Mesendoderm (in vitro differentiated cells): ENCODE measurements around the gene TEP1.
"Not testable (repeated sequence)": the region's sequence is repeated elsewhere in the genome, so short reads cannot be mapped to it uniquely, and the experiment has no call there.

ENCODE experiments used
- DNase-seq: peaks from one replicate; pipeline ENCODE4 v3.0.0; 2013
- H2AK5ac ChIP-seq: 2 replicates; pipeline ENCODE4 v1.6.1; 2013; ENCODE audit warnings: low read length, inconsistent platforms
- H2BK120ac ChIP-seq: 2 replicates; pipeline ENCODE4 v1.6.1; 2013; ENCODE audit warnings: low read depth, mild to moderate bottlenecking, low read length, moderate library complexity, mixed read lengths
- H2BK15ac ChIP-seq: replicated peaks from 2 replicates; pipeline ENCODE4 v1.6.1; 2013; ENCODE audit warnings: low read depth, mild to moderate bottlenecking, moderate library complexity
- H2BK5ac ChIP-seq: 2 replicates; pipeline ENCODE4 v1.6.1; 2013; ENCODE audit warnings: low read length, inconsistent platforms
- H3K18ac ChIP-seq: 2 replicates; pipeline ENCODE4 v1.6.1; 2013; ENCODE audit warnings: mild to moderate bottlenecking, low read length, mixed read lengths
- H3K23ac ChIP-seq: one replicate; pipeline ENCODE4 v1.6.1; 2013; ENCODE audit warnings: low read length
- H3K27ac ChIP-seq: 2 replicates; pipeline ENCODE4 v1.5.1; 2013; ENCODE audit warnings: low read depth, mild to moderate bottlenecking, inconsistent platforms, low read length, moderate library complexity
- H3K27me3 ChIP-seq: 2 replicates; pipeline ENCODE4 v1.6.1; 2013; ENCODE audit warnings: low read length, control low read depth, mild to moderate bottlenecking, inconsistent platforms; ENCODE audit not compliant: insufficient read depth, poor library complexity
- H3K36me3 ChIP-seq: 2 replicates; pipeline ENCODE4 v1.6.1; 2013; ENCODE audit warnings: low read length, inconsistent platforms; ENCODE audit not compliant: control insufficient read depth, insufficient read depth
- H3K4ac ChIP-seq: one replicate; pipeline ENCODE4 v1.6.1; 2013; ENCODE audit warnings: low read depth, mild to moderate bottlenecking, low read length, moderate library complexity
- H3K4me1 ChIP-seq: 2 replicates; pipeline ENCODE4 v1.6.1; 2013; ENCODE audit warnings: low read depth, low read length, inconsistent platforms; ENCODE audit not compliant: control insufficient read depth
- H3K4me2 ChIP-seq: 2 replicates; pipeline ENCODE4 v1.6.1; 2013; ENCODE audit warnings: low read length
- H3K4me3 ChIP-seq: 2 replicates; pipeline ENCODE4 v1.5.1; 2013; ENCODE audit warnings: mild to moderate bottlenecking, low read length
- H3K56ac ChIP-seq: one replicate; pipeline ENCODE4 v1.6.1; 2013; ENCODE audit warnings: low read length
- H3K79me1 ChIP-seq: 2 replicates; pipeline ENCODE4 v1.6.1; 2013; ENCODE audit warnings: low read length, inconsistent platforms
- H3K79me2 ChIP-seq: 2 replicates; pipeline ENCODE4 v1.6.1; 2013; ENCODE audit warnings: mild to moderate bottlenecking, low read length; ENCODE audit not compliant: control insufficient read depth, insufficient read depth
- H3K9ac ChIP-seq: 2 replicates; pipeline ENCODE4 v1.6.1; 2013; ENCODE audit warnings: low read length, inconsistent platforms
- H4K5ac ChIP-seq: one replicate; pipeline ENCODE4 v1.6.1; 2013; ENCODE audit warnings: low read length
- H4K8ac ChIP-seq: one replicate; pipeline ENCODE4 v1.6.1; 2013; ENCODE audit warnings: low read depth, mild to moderate bottlenecking, control low read depth, low read length, moderate library complexity
- WGBS: extraction: QIAGEN DNeasy Blood & Tissue Kit; methylation state at CpG from one replicate; pipeline ENCODE4 v1.1.7; 2013; ENCODE audit warnings: low lambda C conversion rate, missing lambda C conversion rate; ENCODE audit not compliant: insufficient coverage; ENCODE audit errors: extremely low coverage; 5-methylcytosine and 5-hydroxymethylcytosine counted together

TEP1 gene

DNA sequence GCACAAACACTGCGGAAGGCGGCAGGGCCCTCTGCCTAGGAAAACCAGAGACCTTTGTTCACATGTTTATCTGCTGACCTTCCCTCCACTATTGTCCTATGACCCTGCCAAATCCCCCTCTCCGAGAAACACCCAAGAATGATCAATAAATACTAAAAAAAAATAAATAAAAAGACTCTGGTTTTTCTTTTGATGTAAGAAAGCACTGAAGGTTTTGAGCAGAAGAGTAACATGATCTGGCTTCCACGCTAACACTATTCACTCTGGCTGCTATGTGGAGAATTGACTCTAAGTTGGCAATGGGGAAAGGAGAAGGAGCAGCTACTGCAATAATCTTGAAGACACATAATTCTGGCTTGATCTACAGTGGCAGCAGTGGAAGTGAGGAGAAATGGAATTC lies 30.3 kb upstream of the TEP1 start:
- not testable (repeated sequence) for H3K27me3 ChIP-seq, H3K4me3 ChIP-seq, H2AK5ac ChIP-seq, H3K79me2 ChIP-seq, H2BK15ac ChIP-seq, H2BK120ac ChIP-seq, H3K4ac ChIP-seq, H3K9ac ChIP-seq, H4K5ac ChIP-seq, H3K4me2 ChIP-seq, H3K18ac ChIP-seq, H3K23ac ChIP-seq, H4K8ac ChIP-seq, H3K79me1 ChIP-seq, H3K27ac ChIP-seq, H2BK5ac ChIP-seq, DNase-seq, H3K56ac ChIP-seq, H3K4me1 ChIP-seq
- peaks cover 15% of the 10 kb centered on the region for H3K36me3 ChIP-seq
- no CpG with 5 or more reads among the region's 4 CpGs for WGBS

GRCh38 chr14:20441461-20441860 lies 28.2 kb upstream of the TEP1 start:
- H3K18ac ChIP-seq = no peak overlapping the region
- no peak overlapping the region for H3K4ac ChIP-seq
- no peak overlapping the region for H3K56ac ChIP-seq
- H4K8ac ChIP-seq = no peak overlapping the region
- DNase-seq = no peak
- no peak overlapping the region for H2BK15ac ChIP-seq
- no CpG with 5 or more reads among the region's 2 CpGs for WGBS
- no peak overlapping the region for H3K9ac ChIP-seq
- no peak overlapping the region for H3K27ac ChIP-seq
- no peak overlapping the region for H3K4me3 ChIP-seq
- H3K36me3 ChIP-seq = peaks cover 7% of the 10 kb centered on the region
- H2AK5ac ChIP-seq = no peak overlapping the region
- no peak overlapping the region for H2BK5ac ChIP-seq
- H3K23ac ChIP-seq = no peak overlapping the region
- no peaks in the 10 kb centered on the region for H3K4me1 ChIP-seq
- H3K79me2 ChIP-seq = no peaks in the 10 kb centered on the region
- H4K5ac ChIP-seq = no peak overlapping the region
- no peak overlapping the region for H2BK120ac ChIP-seq
- H3K27me3 ChIP-seq = no peaks in the 10 kb centered on the region
- H3K79me1 ChIP-seq = no peaks in the 10 kb centered on the region
- H3K4me2 ChIP-seq = no peak overlapping the region

DNA sequence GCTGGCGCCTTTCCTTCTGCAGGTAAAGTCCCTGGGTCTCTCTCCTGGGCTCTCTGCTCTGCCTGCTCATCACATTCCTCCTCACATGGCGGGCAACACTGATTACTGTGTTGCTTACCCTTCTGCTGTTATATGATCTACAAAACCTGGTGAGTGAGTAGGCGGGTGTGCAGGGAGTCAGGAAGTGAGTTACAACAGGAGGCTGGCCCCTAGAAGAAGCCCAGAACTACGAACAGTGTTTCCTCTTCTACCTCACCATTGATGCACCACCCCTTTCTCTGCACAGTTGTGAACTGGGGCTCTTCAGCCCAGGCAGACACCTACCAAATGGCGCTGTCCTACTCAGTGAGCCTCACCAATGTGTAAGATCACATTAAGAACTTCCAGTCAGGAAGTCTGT lies 27.6 kb upstream of the TEP1 start:
- Histone ChIP-seq H3K4me1 (no peaks in the 10 kb centered on the region), H3K79me1 (no peaks in the 10 kb centered on the region), H2BK15ac (no peak overlapping the region), H4K5ac (no peak overlapping the region), H3K18ac (no peak overlapping the region), H3K4me2 (no peak overlapping the region), H3K9ac (no peak overlapping the region), H2BK120ac (no peak overlapping the region), H2AK5ac (no peak overlapping the region), H3K27ac (no peak overlapping the region), H3K56ac (no peak overlapping the region), H3K79me2 (no peaks in the 10 kb centered on the region), H3K27me3 (no peaks in the 10 kb centered on the region), H3K4ac (no peak overlapping the region), H4K8ac (no peak overlapping the region), H3K4me3 (no peak overlapping the region), H3K23ac (no peak overlapping the region), H3K36me3 (peaks cover 3% of the 10 kb centered on the region), H2BK5ac (no peak overlapping the region)
- WGBS = no CpG with 5 or more reads among the region's 5 CpGs
- DNase-seq = no peak

DNA sequence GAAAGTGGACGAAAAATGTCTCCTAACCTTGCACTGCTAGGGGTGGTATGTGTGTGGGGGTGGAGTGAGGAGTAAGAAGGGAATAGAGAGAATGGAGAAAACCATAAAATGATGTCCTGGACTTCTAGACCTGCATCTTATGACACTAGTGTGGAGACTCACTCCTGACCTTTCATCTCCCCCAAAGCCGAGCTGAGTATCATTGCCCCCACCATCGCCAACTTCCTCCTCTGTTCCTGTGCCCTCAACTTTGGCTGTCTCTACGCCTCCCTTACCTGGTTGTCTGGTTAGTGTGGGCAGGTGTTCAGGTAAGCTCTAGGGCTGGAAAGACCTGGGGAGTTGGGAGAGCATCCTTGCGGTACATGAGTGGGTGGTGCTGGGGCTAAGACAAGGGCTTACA lies 27.2 kb upstream of the TEP1 start:
- H3K9ac ChIP-seq = no peak overlapping the region
- no peak overlapping the region for H2BK15ac ChIP-seq
- no peak for DNase-seq
- no peak overlapping the region for H2AK5ac ChIP-seq
- H4K8ac ChIP-seq = no peak overlapping the region
- no peak overlapping the region for H3K4me2 ChIP-seq
- no peak overlapping the region for H3K27ac ChIP-seq
- H3K4ac ChIP-seq = no peak overlapping the region
- no peak overlapping the region for H3K4me3 ChIP-seq
- no peak overlapping the region for H2BK120ac ChIP-seq
- no peak overlapping the region for H3K23ac ChIP-seq
- H3K27me3 ChIP-seq = no peaks in the 10 kb centered on the region
- no peaks in the 10 kb centered on the region for H3K4me1 ChIP-seq
- H2BK5ac ChIP-seq = no peak overlapping the region
- H3K18ac ChIP-seq = no peak overlapping the region
- no peak overlapping the region for H4K5ac ChIP-seq
- no CpG with 5 or more reads among the region's 5 CpGs for WGBS
- H3K79me2 ChIP-seq = no peaks in the 10 kb centered on the region
- no peaks in the 10 kb centered on the region for H3K36me3 ChIP-seq
- no peaks in the 10 kb centered on the region for H3K79me1 ChIP-seq
- H3K56ac ChIP-seq = no peak overlapping the region

DNA sequence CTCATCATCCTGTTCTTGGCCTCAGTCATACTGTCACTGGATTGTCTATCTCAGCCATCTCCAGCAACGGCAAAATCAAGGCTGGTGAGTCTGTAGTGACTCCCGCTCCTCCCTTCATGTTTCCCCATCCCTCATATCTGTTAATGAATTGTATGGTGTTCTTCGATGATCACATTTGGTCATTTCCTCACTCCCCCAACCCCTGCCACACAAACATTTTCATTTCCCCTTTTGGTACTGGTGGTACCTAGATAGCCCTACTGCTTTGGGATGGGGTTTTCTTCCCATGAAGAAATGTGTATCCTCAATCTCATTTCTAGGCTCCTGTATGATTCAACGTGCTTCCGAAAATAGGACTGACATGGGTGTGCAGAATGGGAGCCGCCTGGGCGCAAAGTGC lies 25.4 kb upstream of the TEP1 start:
- Histone ChIP-seq H3K79me1 (no peaks in the 10 kb centered on the region), H2BK15ac (no peak overlapping the region), H4K5ac (no peak overlapping the region), H2BK120ac (no peak overlapping the region), H4K8ac (no peak overlapping the region), H2AK5ac (no peak overlapping the region), H3K36me3 (no peaks in the 10 kb centered on the region), H3K4me3 (no peak overlapping the region), H3K4ac (no peak overlapping the region), H3K23ac (no peak overlapping the region), H3K27ac (no peak overlapping the region), H3K18ac (no peak overlapping the region), H3K79me2 (no peaks in the 10 kb centered on the region), H2BK5ac (no peak overlapping the region), H3K4me1 (no peaks in the 10 kb centered on the region), H3K4me2 (no peak overlapping the region), H3K27me3 (peaks cover 2% of the 10 kb centered on the region), H3K9ac (no peak overlapping the region), H3K56ac (no peak overlapping the region)
- no CpG with 5 or more reads among the region's 7 CpGs for WGBS
- DNase-seq = no peak

- no peak overlapping the region for H3K4me2 ChIP-seq
- no peak overlapping the region for H3K27ac ChIP-seq
- no peak overlapping the region for H3K18ac ChIP-seq
- H3K4ac ChIP-seq = no peak overlapping the region
- H3K27me3 ChIP-seq = peaks cover 2% of the 10 kb centered on the region
- no peak overlapping the region for H2BK5ac ChIP-seq
- no peaks in the 10 kb centered on the region for H3K4me1 ChIP-seq
- no peak overlapping the region for H2AK5ac ChIP-seq
- H2BK120ac ChIP-seq = no peak overlapping the region
- no CpG with 5 or more reads among the region's 4 CpGs for WGBS
- H3K9ac ChIP-seq = no peak overlapping the region
- H3K79me1 ChIP-seq = no peaks in the 10 kb centered on the region
- no peak overlapping the region for H3K23ac ChIP-seq
- H4K8ac ChIP-seq = no peak overlapping the region
- no peaks in the 10 kb centered on the region for H3K36me3 ChIP-seq
- no peaks in the 10 kb centered on the region for H3K79me2 ChIP-seq
- H4K5ac ChIP-seq = no peak overlapping the region
- DNase-seq = no peak
- H3K56ac ChIP-seq = no peak overlapping the region
- no peak overlapping the region for H3K4me3 ChIP-seq
- no peak overlapping the region for H2BK15ac ChIP-seq
Observed at GRCh38 chr14:20436363-20436755, 23.1 kb upstream of the TEP1 start.
